ENCODE data around the gene LY6G5B. TPM values are rescaled to one million over a fixed set of nuclear protein-coding genes. Genes with fewer than 3 reads are reported as not detected.
A peak's percentile ranks its signal among the peaks of the same experiment; 100 is the strongest.
"Not testable (repeated sequence)": the region's sequence is repeated elsewhere in the genome, so short reads cannot be mapped to it uniquely, and the experiment has no call there.

The LY6G5B gene
- total RNA-seq, 1 donor: 5.4 TPM

DNA sequence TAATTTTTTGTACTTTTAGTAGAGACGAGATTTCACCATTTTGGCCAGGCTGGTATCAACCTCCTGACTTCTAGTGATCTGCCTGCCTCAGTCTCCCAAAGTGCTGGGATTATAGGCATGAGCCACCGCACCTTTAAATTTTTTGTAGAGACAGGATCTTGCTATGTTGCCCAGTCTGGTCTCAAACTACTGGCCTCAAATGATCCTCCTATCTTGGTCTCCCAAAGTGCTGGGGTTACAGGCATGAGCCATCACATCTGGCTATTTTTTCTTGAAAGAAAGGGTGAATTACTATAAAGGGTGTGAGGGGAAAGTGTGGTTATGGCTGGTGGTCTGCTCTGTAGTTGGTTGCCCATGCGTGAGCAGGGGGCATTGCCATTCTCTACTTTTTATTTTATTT is 38.4 kb downstream of the LY6G5B start:
- no peaks in the 10 kb centered on the region for H3K9me3 ChIP-seq (ENCODE audit: low read depth, low read length)
- no peaks in the 10 kb centered on the region for H3K79me2 ChIP-seq (ENCODE audit: insufficient read depth, low read length)
- H3K4me1 ChIP-seq (ENCODE audit: insufficient read depth, low read length): no peaks in the 10 kb centered on the region
- no peaks in the 10 kb centered on the region for H3K36me3 ChIP-seq (ENCODE audit: insufficient read depth, low read length)
- H2AFZ ChIP-seq (ENCODE audit: low read length): no peak overlapping the region
- H3K4me2 ChIP-seq (ENCODE audit: insufficient read depth, low read length): no peak overlapping the region
- H3K4me3 ChIP-seq (ENCODE audit: insufficient read depth, low read length): no peak overlapping the region
- H4K20me1 ChIP-seq (ENCODE audit: insufficient read depth, low read length): no peaks in the 10 kb centered on the region
- peaks cover 6% of the 10 kb centered on the region for H3K27me3 ChIP-seq (ENCODE audit: insufficient read depth, low read length)
- H3K27ac ChIP-seq (ENCODE audit: low read depth, low read length): no peak overlapping the region
- DNase-seq (ENCODE audit: insufficient read length, low spot score, missing footprints): no peak
- TF ChIP-seq, protein P1, sequence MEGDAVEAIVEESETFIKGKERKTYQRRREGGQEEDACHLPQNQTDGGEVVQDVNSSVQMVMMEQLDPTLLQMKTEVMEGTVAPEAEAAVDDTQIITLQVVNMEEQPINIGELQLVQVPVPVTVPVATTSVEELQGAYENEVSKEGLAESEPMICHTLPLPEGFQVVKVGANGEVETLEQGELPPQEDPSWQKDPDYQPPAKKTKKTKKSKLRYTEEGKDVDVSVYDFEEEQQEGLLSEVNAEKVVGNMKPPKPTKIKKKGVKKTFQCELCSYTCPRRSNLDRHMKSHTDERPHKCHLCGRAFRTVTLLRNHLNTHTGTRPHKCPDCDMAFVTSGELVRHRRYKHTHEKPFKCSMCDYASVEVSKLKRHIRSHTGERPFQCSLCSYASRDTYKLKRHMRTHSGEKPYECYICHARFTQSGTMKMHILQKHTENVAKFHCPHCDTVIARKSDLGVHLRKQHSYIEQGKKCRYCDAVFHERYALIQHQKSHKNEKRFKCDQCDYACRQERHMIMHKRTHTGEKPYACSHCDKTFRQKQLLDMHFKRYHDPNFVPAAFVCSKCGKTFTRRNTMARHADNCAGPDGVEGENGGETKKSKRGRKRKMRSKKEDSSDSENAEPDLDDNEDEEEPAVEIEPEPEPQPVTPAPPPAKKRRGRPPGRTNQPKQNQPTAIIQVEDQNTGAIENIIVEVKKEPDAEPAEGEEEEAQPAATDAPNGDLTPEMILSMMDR (IDR thresholded peaks at IDR 0.05; ENCODE audit: extremely low read depth, low read depth, low read length): no peak

- not testable (repeated sequence) for H3K9me3 ChIP-seq (ENCODE audit: low read depth, low read length); H3K36me3 ChIP-seq (ENCODE audit: insufficient read depth, low read length); H3K4me3 ChIP-seq (ENCODE audit: insufficient read depth, low read length); H2AFZ ChIP-seq (ENCODE audit: low read length); H3K27ac ChIP-seq (ENCODE audit: low read depth, low read length); H3K4me1 ChIP-seq (ENCODE audit: insufficient read depth, low read length); H3K4me2 ChIP-seq (ENCODE audit: insufficient read depth, low read length); H3K27me3 ChIP-seq (ENCODE audit: insufficient read depth, low read length); H4K20me1 ChIP-seq (ENCODE audit: insufficient read depth, low read length); DNase-seq (ENCODE audit: insufficient read length, low spot score, missing footprints); H3K79me2 ChIP-seq (ENCODE audit: insufficient read depth, low read length)
Measured at GRCh38 chr6:31709157-31709556, 39.4 kb downstream of the LY6G5B start.

GRCh38 chr6:31710523-31711219 is 40.9 kb downstream of the LY6G5B start:
- no peaks in the 10 kb centered on the region for H3K79me2 ChIP-seq (ENCODE audit: insufficient read depth, low read length)
- peak; percentile 48 for DNase-seq (ENCODE audit: insufficient read length, low spot score, missing footprints)
- H2AFZ ChIP-seq (ENCODE audit: low read length): no peak overlapping the region
- no peak overlapping the region for H3K4me2 ChIP-seq (ENCODE audit: insufficient read depth, low read length)
- H3K4me3 ChIP-seq (ENCODE audit: insufficient read depth, low read length): no peak overlapping the region
- no peaks in the 10 kb centered on the region for H4K20me1 ChIP-seq (ENCODE audit: insufficient read depth, low read length)
- no peaks in the 10 kb centered on the region for H3K4me1 ChIP-seq (ENCODE audit: insufficient read depth, low read length)
- H3K27ac ChIP-seq (ENCODE audit: low read depth, low read length): no peak overlapping the region
- peaks cover 12% of the 10 kb centered on the region for H3K27me3 ChIP-seq (ENCODE audit: insufficient read depth, low read length)
- no peaks in the 10 kb centered on the region for H3K36me3 ChIP-seq (ENCODE audit: insufficient read depth, low read length)
- TF ChIP-seq, protein P1 (IDR thresholded peaks at IDR 0.05; ENCODE audit: extremely low read depth, low read depth, low read length): no peak
- H3K9me3 ChIP-seq (ENCODE audit: low read depth, low read length): no peaks in the 10 kb centered on the region

DNA sequence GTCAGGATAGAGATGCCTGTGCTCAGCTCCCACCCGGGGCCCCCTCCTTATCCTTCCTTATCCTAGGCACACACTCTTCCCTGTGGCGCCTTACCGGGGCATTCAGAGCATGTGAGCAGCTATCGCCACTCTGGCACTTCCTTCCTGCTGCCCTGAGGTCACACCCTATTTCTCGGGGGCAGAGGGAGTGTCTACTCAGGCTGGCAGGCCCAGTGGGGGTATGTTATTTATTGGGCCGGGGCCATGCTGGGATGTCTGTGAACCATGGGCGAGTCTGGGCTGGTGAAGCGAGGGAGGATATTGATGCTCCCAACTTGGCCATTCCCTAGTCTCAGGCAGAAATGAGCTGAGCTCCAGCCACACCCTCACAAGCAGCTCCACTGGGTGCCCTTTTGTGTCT is 41.5 kb downstream of the LY6G5B start:
- no peaks in the 10 kb centered on the region for H3K79me2 ChIP-seq (ENCODE audit: insufficient read depth, low read length)
- H3K27ac ChIP-seq (ENCODE audit: low read depth, low read length): no peak overlapping the region
- H2AFZ ChIP-seq (ENCODE audit: low read length): no peak overlapping the region
- H4K20me1 ChIP-seq (ENCODE audit: insufficient read depth, low read length): no peaks in the 10 kb centered on the region
- peak; percentile 61 for DNase-seq (ENCODE audit: insufficient read length, low spot score, missing footprints)
- H3K9me3 ChIP-seq (ENCODE audit: low read depth, low read length): no peaks in the 10 kb centered on the region
- no peaks in the 10 kb centered on the region for H3K36me3 ChIP-seq (ENCODE audit: insufficient read depth, low read length)
- peaks cover 12% of the 10 kb centered on the region for H3K27me3 ChIP-seq (ENCODE audit: insufficient read depth, low read length)
- no peaks in the 10 kb centered on the region for H3K4me1 ChIP-seq (ENCODE audit: insufficient read depth, low read length)
- no peak overlapping the region for H3K4me2 ChIP-seq (ENCODE audit: insufficient read depth, low read length)
- TF ChIP-seq, protein P1 (IDR thresholded peaks at IDR 0.05; ENCODE audit: extremely low read depth, low read depth, low read length): no peak
- no peak overlapping the region for H3K4me3 ChIP-seq (ENCODE audit: insufficient read depth, low read length)

Data from osteoblast (primary cell).